DMS79 treated with DMSO at 0.1 percent for 48 hours (cell line): ENCODE measurements around the gene SORT1.
A peak's percentile ranks its signal among the peaks of the same experiment; 100 is the strongest.
"Not testable (repeated sequence)": the region's sequence is repeated elsewhere in the genome, so short reads cannot be mapped to it uniquely, and the experiment has no call there.

Experiments
- DNase-seq: peaks from one replicate; lab custom pipeline; 2025; lab: John Stamatoyannopoulos, UW

The SORT1 gene

GRCh38 chr1:109397581-109398342 is at the start of gene SORT1:
SORT1 (minus strand) TSS chr1:109397918; CDS start chr1:109397892, 26 bp downstream.
- DNase-seq: peak; percentile 95

- not testable (repeated sequence) for DNase-seq
These were observed 48.4 kb upstream of the SORT1 start for GRCh38 chr1:109445949-109446695.

- no peak for DNase-seq
These were observed 46.6 kb upstream of the SORT1 start for GRCh38 chr1:109444346-109444745.

GRCh38 chr1:109443476-109443875 is 45.8 kb upstream of the SORT1 start:
- no peak for DNase-seq

- DNase-seq: no peak
These were observed 43.4 kb upstream of the SORT1 start for GRCh38 chr1:109441069-109441468.

GRCh38 chr1:109438798-109439297 is 41.1 kb upstream of the SORT1 start:
- DNase-seq: no peak

GRCh38 chr1:109434484-109434883 is 36.8 kb upstream of the SORT1 start:
- no peak for DNase-seq

GRCh38 chr1:109433322-109433721 is 35.6 kb upstream of the SORT1 start:
- DNase-seq: no peak

GRCh38 chr1:109432336-109432735 is 34.6 kb upstream of the SORT1 start:
- DNase-seq: no peak

GRCh38 chr1:109427171-109427467 is 29.4 kb upstream of the SORT1 start:
- DNase-seq: no peak

GRCh38 chr1:109426281-109427170 is 28.8 kb upstream of the SORT1 start, which contains the start of gene PSMA5:
PSMA5 (minus strand) TSS chr1:109426448; CDS start chr1:109426330, 118 bp downstream.
- DNase-seq: peak; percentile 96

- DNase-seq: no peak
These were observed 27.9 kb upstream of the SORT1 start for GRCh38 chr1:109425391-109426280.

GRCh38 chr1:109423498-109423897 is 25.8 kb upstream of the SORT1 start:
- DNase-seq: no peak

- DNase-seq: no peak
These were observed 14.8 kb upstream of the SORT1 start for GRCh38 chr1:109412551-109412950.

GRCh38 chr1:109404838-109405237 is 7.1 kb upstream of the SORT1 start:
- DNase-seq: no peak

GRCh38 chr1:109402025-109402424 is 4.3 kb upstream of the SORT1 start:
- DNase-seq: no peak

GRCh38 chr1:109400035-109400655 is 2.4 kb upstream of the SORT1 start:
- no peak for DNase-seq

GRCh38 chr1:109399326-109399957 is 1.7 kb upstream of the SORT1 start:
- peak; percentile 85 for DNase-seq

GRCh38 chr1:109398343-109399225 is 866 bp upstream of the SORT1 start:
- DNase-seq: peak; percentile 65
